ENCODE measurements around the gene SPATA32. TPM values are rescaled to one million over a fixed set of nuclear protein-coding genes. Genes with fewer than 3 reads are reported as not detected.
A peak's percentile ranks its signal among the peaks of the same experiment; 100 is the strongest.

SPATA32 gene
- total RNA-seq, 1 experiment from 2014 or later: 0.48 TPM

DNA sequence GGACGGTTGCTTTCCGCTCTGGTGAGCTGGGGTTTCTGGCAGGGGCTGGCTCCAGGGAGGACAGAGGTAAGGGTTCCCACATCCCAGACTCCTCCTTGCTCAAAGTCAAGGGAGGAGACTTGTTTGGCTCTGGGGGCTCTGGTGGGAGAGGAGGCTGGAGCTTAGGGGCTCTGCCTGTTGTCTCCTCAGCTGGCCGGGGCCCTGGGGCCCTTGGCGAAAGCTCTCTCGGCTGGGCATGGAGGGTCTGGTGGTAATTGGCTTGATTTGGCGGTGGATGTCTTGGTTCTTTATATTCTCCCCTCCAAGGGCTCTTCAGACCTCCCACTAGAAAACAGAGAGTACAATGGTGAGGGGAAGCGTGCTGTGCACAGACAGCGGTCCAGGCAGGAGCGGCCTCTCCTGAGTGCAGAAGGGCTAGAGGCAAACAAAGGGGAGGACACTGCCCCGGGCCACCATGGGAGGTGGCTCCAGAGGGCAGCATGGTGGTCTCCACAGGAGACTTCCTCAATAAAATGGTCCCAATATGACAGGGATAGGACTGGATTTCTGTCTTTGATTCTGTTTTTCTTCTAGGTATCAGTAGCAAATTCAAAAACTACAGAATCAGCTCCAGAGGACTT lies 5.7 kb upstream of the SPATA32 start:
- ChIA-PET CTCF (no interaction called here), POLR2A (ENCODE audit: unreplicated experiment) (no interaction called here)
- Histone ChIP-seq H3K9me3 (ENCODE audit: insufficient read depth, low read depth) (no peaks in the 10 kb centered on the region), H3K4me2 (no peak overlapping the region), H3K4me1 (replicated peaks; ENCODE audit: insufficient read depth) (peaks cover 10% of the 10 kb centered on the region; the same call in 1 of the 2 replicates), H2AFZ (no peak overlapping the region), H3F3A (ENCODE audit: insufficient read depth, low read depth) (peaks cover 64% of the 10 kb centered on the region; the same call in 1 of the 2 replicates), H3K9me2 (ENCODE audit: insufficient read depth) (no peaks in the 10 kb centered on the region), H3K79me2 (ENCODE audit: low read depth) (no peaks in the 10 kb centered on the region), H4K20me1 (ENCODE audit: insufficient read depth) (0 out of 2 replicates have a peak, but pooled peaks cover 15% of the 10 kb centered on the region), H3K36me3 (ENCODE audit: low read depth) (peaks cover 51% of the 10 kb centered on the region), H3K27me3 (ENCODE audit: insufficient read depth, low read depth) (no peaks in the 10 kb centered on the region), H3K4me3 (no peak overlapping the region), H3K27ac (no peak overlapping the region)
- no TSS peak for BruUV-seq (replicated peaks)
- TF ChIP-seq CTCF (conservative IDR thresholded peaks at IDR 0.05) (no peak), EZH2 (IDR thresholded peaks at IDR 0.05; ENCODE audit: low read depth) (no peak)
- DNase-seq: no peak
- intact Hi-C loops (cut with micrococcal nuclease; ENCODE audit: unreplicated experiment): no loop called here

GRCh38 chr17:45266372-45266926 lies 4.6 kb upstream of the SPATA32 start:
- ChIA-PET CTCF (no interaction called here), POLR2A (ENCODE audit: unreplicated experiment) (interaction anchor here (0.6 kb wide), 1 partner anchor 46 kb away, joined by 5 read pairs; no protein-coding TSS in a partner anchor)
- BruUV-seq (replicated peaks): no TSS peak
- Histone ChIP-seq H3K9me2 (ENCODE audit: insufficient read depth) (no peaks in the 10 kb centered on the region), H4K20me1 (ENCODE audit: insufficient read depth) (0 out of 2 replicates have a peak, but pooled peaks cover 15% of the 10 kb centered on the region), H3K36me3 (ENCODE audit: low read depth) (peaks cover 45% of the 10 kb centered on the region), H3K27ac (no peak overlapping the region), H3K9me3 (ENCODE audit: insufficient read depth, low read depth) (no peaks in the 10 kb centered on the region), H3K27me3 (ENCODE audit: insufficient read depth, low read depth) (no peaks in the 10 kb centered on the region), H3K4me2 (no peak overlapping the region), H3F3A (ENCODE audit: insufficient read depth, low read depth) (peaks cover 59% of the 10 kb centered on the region; the same call in 1 of the 2 replicates), H3K79me2 (ENCODE audit: low read depth) (no peaks in the 10 kb centered on the region), H3K4me3 (no peak overlapping the region), H2AFZ (no peak overlapping the region), H3K4me1 (replicated peaks; ENCODE audit: insufficient read depth) (peaks cover 11% of the 10 kb centered on the region; the same call in 1 of the 2 replicates)
- no peak for DNase-seq
- intact Hi-C loops (cut with micrococcal nuclease; ENCODE audit: unreplicated experiment): no loop called here
- TF ChIP-seq EZH2 (IDR thresholded peaks at IDR 0.05; ENCODE audit: low read depth): no peak
- TF ChIP-seq CTCF (conservative IDR thresholded peaks at IDR 0.05): no peak

GRCh38 chr17:45265821-45266220 lies 3.9 kb upstream of the SPATA32 start:
- H2AFZ ChIP-seq: no peak overlapping the region
- H3K9me2 ChIP-seq (ENCODE audit: insufficient read depth): no peaks in the 10 kb centered on the region
- no TSS peak for BruUV-seq (replicated peaks)
- H3K9me3 ChIP-seq (ENCODE audit: insufficient read depth, low read depth): no peaks in the 10 kb centered on the region
- H3K4me1 ChIP-seq (replicated peaks; ENCODE audit: insufficient read depth): peaks cover 11% of the 10 kb centered on the region; the same call in 1 of the 2 replicates
- H3K79me2 ChIP-seq (ENCODE audit: low read depth): no peaks in the 10 kb centered on the region
- no peak overlapping the region for H3K27ac ChIP-seq
- TF ChIP-seq CTCF (conservative IDR thresholded peaks at IDR 0.05) (no peak), EZH2 (IDR thresholded peaks at IDR 0.05; ENCODE audit: low read depth) (no peak)
- ChIA-PET CTCF (no interaction called here), POLR2A (ENCODE audit: unreplicated experiment) (interaction anchor here (0.6 kb wide), 1 partner anchor 47 kb away, joined by 5 read pairs; no protein-coding TSS in a partner anchor)
- no peak overlapping the region for H3K4me2 ChIP-seq
- H3F3A ChIP-seq (ENCODE audit: insufficient read depth, low read depth): peaks cover 64% of the 10 kb centered on the region; the same call in 1 of the 2 replicates
- no peak overlapping the region for H3K4me3 ChIP-seq
- H3K36me3 ChIP-seq (ENCODE audit: low read depth): peaks cover 39% of the 10 kb centered on the region
- 0 out of 2 replicates have a peak, but pooled peaks cover 15% of the 10 kb centered on the region for H4K20me1 ChIP-seq (ENCODE audit: insufficient read depth)
- intact Hi-C loops (cut with micrococcal nuclease; ENCODE audit: unreplicated experiment): no loop called here
- DNase-seq: peak in 1 of 2 experiments; percentile 51
- no peaks in the 10 kb centered on the region for H3K27me3 ChIP-seq (ENCODE audit: insufficient read depth, low read depth)

Data from PC-9 (cell line).